SW480 (cell line): ENCODE data around the gene VPS16.

Source experiments
- DNase-seq: peaks from one replicate; pipeline ENCODE4 v3.0.0-alpha.2; 2016; ENCODE audit warnings: low spot score

The VPS16 gene

DNA sequence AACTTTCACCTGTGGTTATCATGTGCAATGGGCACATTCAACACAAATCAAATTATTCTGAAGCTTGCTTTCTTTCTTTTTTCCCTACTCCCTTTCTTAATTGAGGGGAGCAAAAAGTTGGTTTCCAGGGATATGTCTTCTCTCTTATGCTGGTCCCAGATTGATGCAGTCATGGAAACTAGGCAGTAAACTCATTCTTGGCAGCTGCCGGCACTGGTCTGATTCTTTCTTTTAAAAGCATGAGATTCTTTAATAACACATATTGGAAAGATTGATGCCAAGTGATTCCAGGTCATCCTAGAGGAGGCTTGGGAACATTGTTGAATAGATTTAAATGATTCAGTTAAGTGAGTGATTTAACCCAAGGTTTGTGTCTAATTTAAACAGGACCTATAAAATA is 61.7 kb downstream of the VPS16 start:
- no peak for DNase-seq

DNA sequence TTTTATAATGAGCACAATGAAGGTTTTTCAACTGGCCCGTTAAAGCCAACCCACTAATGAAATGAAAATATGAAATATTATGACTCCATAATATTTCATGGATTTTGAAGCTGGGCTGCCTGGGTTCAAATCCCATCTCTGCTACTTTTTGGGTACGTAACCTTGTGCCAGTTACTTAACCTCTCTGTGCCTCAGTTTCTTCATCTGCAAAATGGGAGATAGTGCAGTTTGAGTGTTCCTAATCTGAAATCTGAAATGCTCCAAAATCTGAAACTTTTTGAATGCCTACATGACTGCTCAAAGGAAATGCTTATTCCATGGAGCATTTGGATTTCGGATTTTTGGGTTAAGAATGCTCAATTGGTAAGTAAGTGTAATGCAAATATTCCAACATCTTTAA is 62.3 kb downstream of the VPS16 start:
- DNase-seq = no peak

GRCh38 chr20:2903686-2904085 is 63.1 kb downstream of the VPS16 start:
- no peak for DNase-seq

GRCh38 chr20:2907519-2907918 is 67.0 kb downstream of the VPS16 start:
- DNase-seq = no peak

- DNase-seq = no peak
Observed at GRCh38 chr20:2909953-2910352, 69.4 kb downstream of the VPS16 start.

DNA sequence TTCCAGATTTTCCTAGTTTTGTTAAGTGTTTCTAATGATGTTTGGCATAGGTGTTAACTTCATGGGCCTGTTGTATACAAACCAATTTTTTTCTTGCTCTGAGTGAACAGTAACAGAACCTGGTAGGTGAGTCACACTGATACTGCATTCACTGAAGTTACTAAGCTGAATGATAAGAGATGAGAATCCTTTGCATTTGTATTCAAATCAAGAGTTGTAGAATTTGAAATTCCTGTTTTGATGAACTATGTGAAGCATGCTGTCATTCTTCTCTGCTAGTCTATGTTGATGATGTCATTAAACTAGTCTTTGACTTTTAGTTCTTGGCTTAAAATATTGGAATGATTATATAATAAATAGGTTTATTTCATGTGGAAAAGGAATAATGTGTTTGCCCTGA is 70.7 kb downstream of the VPS16 start:
- no peak for DNase-seq

GRCh38 chr20:2914160-2914559 is 73.6 kb downstream of the VPS16 start:
- DNase-seq = peak; percentile 49
